ENCODE results near the gene RPA1. TPM values are rescaled to one million over a fixed set of nuclear protein-coding genes. Genes with fewer than 3 reads are reported as not detected.
A peak's percentile ranks its signal among the peaks of the same experiment; 100 is the strongest.

The RPA1 gene
- total RNA-seq (2011; cell fraction: chromatin; rRNA removed; ENCODE audit: low replicate concordance): 32.1 and 33.8 TPM in 2 replicates
- 20.5 and 24.3 TPM in 2 replicates for total RNA-seq (2011; cell fraction: nucleolus; rRNA removed)
- 25.4 and 29.5 TPM in 2 replicates for total RNA-seq (2011; cell fraction: nucleoplasm; rRNA removed)
- total RNA-seq (2014; rRNA removed): 42.0 and 49.1 TPM in 2 replicates
- total RNA-seq (2014; rRNA removed; fragmentation: Illumina TruSeq; extraction: Trizol): 34.3 and 35.2 TPM in 2 replicates
- 27.6 and 28.5 TPM in 2 replicates for total RNA-seq (2015; rRNA removed; fragmentation: Illumina TruSeq; extraction: Trizol)
- total RNA-seq (2021): 125 and 133 TPM in 2 replicates
- polyA plus RNA-seq (2011; rRNA removed): 105 and 125 TPM in 2 replicates
- polyA plus RNA-seq (2011; cell fraction: cytosol; rRNA removed): 46.2 and 66.5 TPM in 2 replicates
- 30.6 and 46.8 TPM in 2 replicates for polyA plus RNA-seq (2011; cell fraction: nucleus; rRNA removed)
- polyA plus RNA-seq (2012): 54.1 and 60.1 TPM in 2 replicates
- polyA plus RNA-seq (2014; fragmentation: Illumina TruSeq; extraction: Trizol): 53.9 and 56.0 TPM in 2 replicates
- 10 to 100 TPM; 25.2 to 40.4 TPM for polyA plus RNA-seq (2014; fragmentation: Nextera tagmentation; extraction: Ambion mirVana)
- 47.4 and 48.7 TPM in 2 replicates for polyA plus RNA-seq (2014; rRNA removed)
- polyA minus RNA-seq (2011; rRNA and poly(A)+ RNA removed): 135 and 168 TPM in 2 replicates
- polyA minus RNA-seq (2011; cell fraction: cytosol; rRNA and poly(A)+ RNA removed): 36.3 and 41.3 TPM in 2 replicates
- polyA minus RNA-seq (2011; cell fraction: nucleus; rRNA and poly(A)+ RNA removed): 13.2 and 15.4 TPM in 2 replicates
- Bru-seq, nascent RNA: percentile 65 among the genes with signal in this experiment
- percentile 78 among the genes with signal in this experiment for BruChase-seq, experiment 1, labeled RNA remaining after a 2-hour chase
- BruChase-seq, experiment 2, labeled RNA remaining after a 6-hour chase: percentile 83 among the genes with signal in this experiment
- long read RNA-seq, experiment 1, full-length matches to known transcripts: 288 of 395 reads
- long read RNA-seq, experiment 1, partial matches to known transcripts: 74 of 395 reads
- long read RNA-seq, experiment 1, other reads (novel, unspliced or antisense): 33 of 395 reads
- long read RNA-seq, experiment 2, full-length matches to known transcripts: 50 of 82 reads
- long read RNA-seq, experiment 2, partial matches to known transcripts: 21 of 82 reads
- long read RNA-seq, experiment 2, other reads (novel, unspliced or antisense): 11 of 82 reads
- long read RNA-seq, experiment 3, full-length matches to known transcripts: 94 of 112 reads
- long read RNA-seq, experiment 3, partial matches to known transcripts: 12 of 112 reads
- long read RNA-seq, experiment 3, other reads (novel, unspliced or antisense): 6 of 112 reads

- no peaks in the 10 kb centered on the region for H3K9me1 ChIP-seq (ENCODE audit: control insufficient read depth, insufficient read depth, low read length)
- H3K4me3 ChIP-seq: peak within 1 kb of the TSS; percentile 81
- peak within 1 kb of the TSS; percentile 77 for H3K27ac ChIP-seq (ENCODE audit: extremely low read depth, low read depth, low read length)
- peaks cover 36% of the 10 kb centered on the region; the same call in 1 of the 3 replicates for H3K36me3 ChIP-seq (ENCODE audit: control insufficient read depth, insufficient read depth, low read length)
- in situ Hi-C loops (cut with MboI): no loop called here
- DNase-seq (ENCODE audit: extremely low read depth in 1 of 4, low spot score in 3 of 4) (peak; percentile 91 to 95 (median 94)), FAIRE-seq (peak; percentile 65), ATAC-seq (peak; percentile 100)
- H3K79me2 ChIP-seq (ENCODE audit: control insufficient read depth, insufficient read depth, low read length): peaks cover 48% of the 10 kb centered on the region
- POLR2A ChIA-PET: interaction anchor here (0.8 to 1.2 kb wide), 4 partner anchors 9 to 113 kb away, joined by 3 to 7 read pairs (median 4); no protein-coding TSS in a partner anchor
- WGBS (ENCODE audit: insufficient coverage, low coverage, missing lambda C conversion rate): under 1% methylated on average over 20 of the region's 83 CpGs
- H3K4me2 ChIP-seq (ENCODE audit: insufficient read depth, low read length): peak within 1 kb of the TSS; percentile 84
- intact Hi-C loops (cut with micrococcal nuclease): no loop called here
- BruUV-seq (replicated peaks): no TSS peak
- peaks cover 4 to 8% of the 10 kb centered on the region in 2 experiments; a peak in 3 of 5 replicates for H3K4me1 ChIP-seq (replicated peaks in 1 of 2; ENCODE audit: control insufficient read depth in 2 of 2, insufficient read depth in 2 of 2, low read length in 2 of 2)
- H3K9ac ChIP-seq (ENCODE audit: insufficient read depth in 1 of 2, low read depth in 2 of 2, low read length in 2 of 2): peak within 1 kb of the TSS; percentile 57 to 94
- CTCF ChIA-PET (ENCODE audit: low intra/inter-chr PET ratio): no interaction called here
- no peaks in the 10 kb centered on the region for H3K27me3 ChIP-seq (ENCODE audit: control insufficient read depth in 2 of 2, insufficient read depth in 2 of 2, low read length in 2 of 2)
- H4K20me1 ChIP-seq (replicated peaks; ENCODE audit: control insufficient read depth, insufficient read depth, low read length): no peaks in the 10 kb centered on the region
- H2AFZ ChIP-seq (ENCODE audit: low read depth, low read length): peak within 1 kb of the TSS; percentile 84
- H3K9me3 ChIP-seq (replicated peaks; ENCODE audit: control insufficient read depth, insufficient read depth, low read depth, low read length): no peaks in the 10 kb centered on the region
- TF ChIP-seq PHB2 (IDR thresholded peaks at IDR 0.05; ENCODE audit: low read depth) (no peak), HBP1 (CRISPR knock-in tag; IDR thresholded peaks at IDR 0.05) (no peak), CREB5 (CRISPR knock-in tag; IDR thresholded peaks at IDR 0.05) (no peak), KAT8 (IDR thresholded peaks at IDR 0.05; ENCODE audit: low read depth) (no peak), VEZF1 (CRISPR knock-in tag; IDR thresholded peaks at IDR 0.05) (no peak; the same call in 1 of the 2 replicates), MTF1 (CRISPR knock-in tag; IDR thresholded peaks at IDR 0.05; ENCODE audit: borderline replicate concordance) (no peak), E2F6 (IDR thresholded peaks at IDR 0.05; ENCODE audit: borderline replicate concordance in 1 of 2, extremely low read depth in 1 of 2, insufficient read depth in 1 of 2, insufficient read length in 1 of 2, low read depth in 1 of 2, low read length in 1 of 2, poor library complexity in 1 of 2, severe bottlenecking in 1 of 2) (peak; percentile 80 to 87), ZNF77 (CRISPR knock-in tag; IDR thresholded peaks at IDR 0.05) (no peak), ZNF12 (CRISPR knock-in tag; IDR thresholded peaks at IDR 0.05) (no peak)
Observed at GRCh38 chr17:1829592-1830257, at the start of gene RPA1, which contains the start of gene SMYD4. TSS of gene RPA1 (plus strand) at chr17:1830005. CDS start at chr17:1830094, 89 bp downstream. TSS of gene SMYD4 (minus strand) at chr17:1829902. CDS start at chr17:1827994, 1,908 bp downstream.
